Stimulated activated naive B cell treated with anti-CD40 and anti-IgM and Interleukin-4, amounts not matched to agents 10 μg/mL and 1 μg/mL and 100 μg/mL, for 72 hours (primary cell): ENCODE measurements around the gene REPS1.
A peak's percentile ranks its signal among the peaks of the same experiment; 100 is the strongest.
"Not testable (repeated sequence)": the region's sequence is repeated elsewhere in the genome, so short reads cannot be mapped to it uniquely, and the experiment has no call there.

Experiments
- ATAC-seq, 2 donors: fragments of 150-1000 bp; cut with Tn5 transposase; replicated peaks; 2 replicates each; pipeline ENCODE4 v1.10.0; 2021; ENCODE audit warnings: moderate library complexity in 1 of 2
- DNase-seq: peaks from one replicate; pipeline ENCODE4 v3.0.0; 2021
- H3K27ac Mint-ChIP-seq: one replicate; pipeline ENCODE4 v1.8.0; 2022; ENCODE audit warnings: mild to moderate bottlenecking, mixed read lengths
- H3K27me3 Mint-ChIP-seq, 2 donors: one replicate each; pipeline ENCODE4 v1.8.0; 2022; ENCODE audit warnings: mixed read lengths in 2 of 2
- H3K36me3 Mint-ChIP-seq, 2 donors: one replicate each; pipeline ENCODE4 v1.8.0; 2022; ENCODE audit warnings: mixed read lengths in 2 of 2, mild to moderate bottlenecking in 1 of 2
- H3K4me1 Mint-ChIP-seq, 2 donors: one replicate each; pipeline ENCODE4 v1.8.0; 2022; ENCODE audit warnings: mixed read lengths in 2 of 2, mild to moderate bottlenecking in 1 of 2
- H3K4me3 Mint-ChIP-seq, 2 donors: one replicate each; pipeline ENCODE4 v1.8.0; 2022; ENCODE audit warnings: mild to moderate bottlenecking in 2 of 2, mixed read lengths in 2 of 2, moderate library complexity in 1 of 2
- H3K9me3 Mint-ChIP-seq, 2 donors: one replicate each; pipeline ENCODE4 v1.8.0; 2022; ENCODE audit warnings: mixed read lengths in 2 of 2, mild to moderate bottlenecking in 1 of 2

REPS1 gene

DNA sequence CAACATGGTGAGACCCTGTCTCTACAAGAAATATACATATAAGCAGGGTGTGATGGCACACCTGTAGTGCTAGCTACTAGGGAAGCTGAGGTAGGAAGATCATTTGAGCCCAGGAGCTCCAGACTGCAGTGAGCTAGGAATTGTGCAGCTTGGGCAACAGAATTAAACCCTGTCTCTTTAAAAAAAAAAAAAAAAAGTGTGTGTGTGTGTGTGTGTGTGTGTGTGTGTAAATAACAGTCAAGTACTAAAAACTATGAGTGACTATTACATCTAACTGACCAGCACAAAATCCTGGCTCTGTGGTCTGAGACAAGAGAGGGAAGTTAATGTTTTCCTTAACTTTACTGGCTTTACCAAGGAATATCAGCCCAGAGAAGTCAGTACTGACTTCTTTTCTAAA, 32.8 kb downstream of the REPS1 start:
- Mint-ChIP-seq H3K36me3 (peaks cover 12 to 23% of the 10 kb centered on the region in 2 donors), H3K9me3 (peaks cover 3 to 4% of the 10 kb centered on the region in 2 donors), H3K27ac (peak overlapping the region; percentile 42), H3K27me3 (no peaks in the 10 kb centered on the region), H3K4me1 (peaks cover 38 to 58% of the 10 kb centered on the region in 2 donors), H3K4me3 (no peak overlapping the region)
- ATAC-seq (no peak), DNase-seq (no peak)

- DNase-seq, result no peak
Measured at GRCh38 chr6:138953451-138953850, 34.6 kb downstream of the REPS1 start.

DNA sequence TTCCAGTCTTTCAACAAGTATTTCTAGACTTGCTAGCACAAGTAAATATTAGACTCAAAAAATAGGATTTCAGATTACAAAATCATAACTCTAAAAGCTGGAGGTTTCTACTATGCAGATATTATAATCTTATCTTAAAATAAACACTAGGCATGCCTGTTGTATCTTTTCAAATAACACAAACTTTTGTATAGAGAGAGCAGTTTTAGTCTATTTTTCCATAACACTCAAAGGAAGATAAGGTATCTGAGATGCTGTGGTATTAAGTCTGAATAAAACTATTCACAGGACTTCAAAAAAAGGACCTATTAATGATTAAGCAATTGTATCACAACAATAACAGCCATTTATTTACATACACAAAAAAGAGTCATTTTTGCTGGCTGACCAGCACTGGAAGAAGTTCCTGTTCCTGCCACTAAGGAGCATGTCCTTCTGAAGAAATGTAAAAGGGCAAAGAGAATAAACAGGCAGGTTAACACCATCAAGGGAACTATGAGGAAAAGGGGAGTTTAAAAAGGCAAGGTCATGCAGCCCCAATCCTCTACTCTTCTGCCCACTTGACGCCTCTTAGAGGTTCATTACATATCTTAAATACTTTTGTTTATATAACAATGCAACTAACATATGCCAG, 39.4 kb downstream of the REPS1 start:
- H3K4me1 Mint-ChIP-seq, result peaks cover 21 to 41% of the 10 kb centered on the region in 2 donors
- H3K27ac Mint-ChIP-seq, result no peak overlapping the region
- ATAC-seq (no peak), DNase-seq (no peak)
- H3K27me3 Mint-ChIP-seq, result no peaks in the 10 kb centered on the region
- no peaks in the 10 kb centered on the region for H3K9me3 Mint-ChIP-seq
- no peak overlapping the region for H3K4me3 Mint-ChIP-seq
- H3K36me3 Mint-ChIP-seq, result peaks cover 14 to 36% of the 10 kb centered on the region in 2 donors

More at GRCh38 chr6:138953451-138953850, 34.6 kb downstream of the REPS1 start:
- H3K4me3 Mint-ChIP-seq, result no peak overlapping the region
- ATAC-seq, result peak; percentile 31 to 55
- peaks cover 12 to 26% of the 10 kb centered on the region in 2 donors for H3K36me3 Mint-ChIP-seq
- H3K27ac Mint-ChIP-seq, result no peak overlapping the region
- H3K4me1 Mint-ChIP-seq, result peaks cover 37 to 54% of the 10 kb centered on the region in 2 donors
- H3K27me3 Mint-ChIP-seq, result no peaks in the 10 kb centered on the region
- peaks cover 3 to 4% of the 10 kb centered on the region in 2 donors for H3K9me3 Mint-ChIP-seq

GRCh38 chr6:138948004-138948403, 40.0 kb downstream of the REPS1 start:
- H3K4me1 Mint-ChIP-seq, result peaks cover 16 to 34% of the 10 kb centered on the region in 2 donors
- no peaks in the 10 kb centered on the region for H3K27me3 Mint-ChIP-seq
- peaks cover 11 to 33% of the 10 kb centered on the region in 2 donors for H3K36me3 Mint-ChIP-seq
- H3K4me3 Mint-ChIP-seq, result no peak overlapping the region
- ATAC-seq (no peak), DNase-seq (no peak)
- H3K9me3 Mint-ChIP-seq, result no peaks in the 10 kb centered on the region
- no peak overlapping the region for H3K27ac Mint-ChIP-seq

- H3K9me3 Mint-ChIP-seq, result no peaks in the 10 kb centered on the region
- H3K36me3 Mint-ChIP-seq, result peaks cover 19 to 49% of the 10 kb centered on the region in 2 donors
- H3K27ac Mint-ChIP-seq, result no peak overlapping the region
- peaks cover 11 to 32% of the 10 kb centered on the region in 2 donors for H3K4me1 Mint-ChIP-seq
- ATAC-seq (no peak), DNase-seq (no peak)
- no peaks in the 10 kb centered on the region for H3K27me3 Mint-ChIP-seq
- no peak overlapping the region for H3K4me3 Mint-ChIP-seq
Measured at GRCh38 chr6:138945354-138945753, 42.7 kb downstream of the REPS1 start.

DNA sequence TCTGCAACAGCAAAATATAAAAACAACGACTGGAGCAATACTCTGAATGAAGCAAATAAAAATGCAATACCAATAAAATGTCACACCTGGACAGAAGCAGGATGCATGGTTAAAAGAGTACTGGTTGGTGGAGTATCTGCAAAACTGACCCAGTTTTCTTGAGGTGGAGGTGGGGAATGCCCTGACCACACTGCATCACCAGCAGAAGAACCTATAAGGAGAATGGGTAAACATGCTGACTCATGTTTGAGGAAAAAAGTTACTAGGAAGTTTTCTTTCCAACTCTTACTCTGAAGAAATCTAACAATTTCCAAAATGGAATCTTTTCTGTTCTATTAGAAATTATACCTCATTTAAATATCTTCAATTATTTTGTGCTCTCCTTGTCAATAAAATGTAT, 43.6 kb downstream of the REPS1 start:
- Mint-ChIP-seq H3K4me3 (no peak overlapping the region), H3K9me3 (no peaks in the 10 kb centered on the region), H3K36me3 (peaks cover 20 to 49% of the 10 kb centered on the region in 2 donors), H3K27me3 (no peaks in the 10 kb centered on the region), H3K4me1 (peaks cover 10 to 30% of the 10 kb centered on the region in 2 donors), H3K27ac (no peak overlapping the region)
- DNase-seq (no peak), ATAC-seq (peak; percentile 50 to 73)

- H3K27me3 Mint-ChIP-seq, result no peaks in the 10 kb centered on the region
- no peak for ATAC-seq
- H3K36me3 Mint-ChIP-seq, result peaks cover 22 to 46% of the 10 kb centered on the region in 2 donors
- DNase-seq, result no peak
- no peak overlapping the region for H3K27ac Mint-ChIP-seq
- no peak overlapping the region for H3K4me3 Mint-ChIP-seq
- H3K4me1 Mint-ChIP-seq, result peaks cover 6 to 21% of the 10 kb centered on the region in 2 donors
- no peaks in the 10 kb centered on the region for H3K9me3 Mint-ChIP-seq
Measured at GRCh38 chr6:138943089-138943625, 44.9 kb downstream of the REPS1 start.

DNA sequence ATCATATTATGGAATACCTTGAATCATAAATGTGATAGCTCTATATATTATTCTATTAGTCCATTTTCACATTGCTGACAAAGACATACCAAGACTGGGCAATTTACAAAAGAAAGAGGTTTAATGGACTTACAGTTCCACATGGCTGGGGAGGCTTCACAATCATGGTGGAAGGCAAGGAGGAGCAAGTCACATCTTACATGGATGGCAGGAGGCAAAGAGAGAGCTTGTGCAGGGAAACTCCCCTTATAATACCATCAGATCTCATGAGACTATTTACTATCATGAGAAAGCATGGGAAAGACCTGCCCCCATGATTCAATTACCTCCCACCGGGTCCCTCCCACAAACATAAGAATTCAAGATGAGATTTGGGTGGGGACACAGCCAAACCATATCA, 51.2 kb downstream of the REPS1 start:
- H3K27ac Mint-ChIP-seq, H3K4me1 Mint-ChIP-seq, ATAC-seq, H3K27me3 Mint-ChIP-seq, H3K4me3 Mint-ChIP-seq, H3K9me3 Mint-ChIP-seq, DNase-seq: not testable (repeated sequence)
- H3K36me3 Mint-ChIP-seq, result peaks cover 33 to 50% of the 10 kb centered on the region in 2 donors

DNA sequence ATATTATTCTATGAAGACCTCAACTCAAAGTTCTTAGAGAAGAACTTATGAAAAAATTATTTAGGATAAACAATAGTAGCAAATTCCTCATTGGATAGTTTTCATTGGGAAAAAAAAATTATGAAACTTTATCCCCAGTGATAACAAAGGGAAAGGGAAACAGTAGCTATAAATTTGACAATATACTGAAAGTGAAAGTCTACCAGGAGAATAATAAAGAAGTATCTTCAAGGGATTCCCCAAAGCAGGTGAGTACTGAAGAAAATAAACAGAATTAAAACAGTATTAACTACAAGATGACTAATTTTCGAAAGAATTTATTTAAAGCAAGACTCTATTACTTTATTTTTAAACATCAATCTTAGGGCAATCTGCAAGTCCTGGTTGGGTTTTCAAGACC, 56.4 kb downstream of the REPS1 start:
- ATAC-seq, result peak in 1 of 2 donors; percentile 36
- Mint-ChIP-seq H3K4me3 (no peak overlapping the region), H3K4me1 (peaks cover 3 to 10% of the 10 kb centered on the region in 2 donors), H3K9me3 (peaks cover under 1 to 2% of the 10 kb centered on the region in 2 donors), H3K36me3 (peaks cover 19 to 36% of the 10 kb centered on the region in 2 donors), H3K27me3 (no peaks in the 10 kb centered on the region), H3K27ac (no peak overlapping the region)
- no peak for DNase-seq

GRCh38 chr6:138926579-138926978, 61.5 kb downstream of the REPS1 start:
- H3K9me3 Mint-ChIP-seq, result no peaks in the 10 kb centered on the region
- no peaks in the 10 kb centered on the region for H3K4me1 Mint-ChIP-seq
- H3K4me3 Mint-ChIP-seq, result no peak overlapping the region
- H3K27me3 Mint-ChIP-seq, result no peaks in the 10 kb centered on the region
- H3K36me3 Mint-ChIP-seq, result peaks cover 17 to 32% of the 10 kb centered on the region in 2 donors
- DNase-seq (no peak), ATAC-seq (no peak)
- no peak overlapping the region for H3K27ac Mint-ChIP-seq

DNA sequence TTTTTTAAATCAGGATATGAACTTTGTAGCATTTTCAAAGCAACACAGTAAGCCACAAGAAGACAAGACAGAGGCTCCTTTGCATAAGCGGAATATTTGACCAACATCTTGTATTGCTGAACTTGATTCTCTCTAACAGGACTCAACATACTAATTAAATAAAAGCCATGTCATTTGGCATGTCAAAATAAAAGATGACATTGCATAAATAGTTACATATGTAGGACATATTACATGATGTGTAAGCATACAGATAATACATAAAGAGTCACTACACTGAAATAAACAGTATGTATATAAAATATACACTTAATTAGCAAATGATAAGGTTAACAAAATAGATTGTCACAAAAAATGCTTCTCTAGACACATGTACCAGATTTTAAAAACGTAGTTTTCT, 62.2 kb downstream of the REPS1 start:
- Mint-ChIP-seq H3K36me3 (peaks cover 12 to 26% of the 10 kb centered on the region in 2 donors), H3K27ac (no peak overlapping the region), H3K9me3 (no peaks in the 10 kb centered on the region), H3K4me1 (no peaks in the 10 kb centered on the region), H3K27me3 (no peaks in the 10 kb centered on the region), H3K4me3 (no peak overlapping the region)
- ATAC-seq (no peak), DNase-seq (no peak)

GRCh38 chr6:138923561-138923960, 64.5 kb downstream of the REPS1 start:
- Mint-ChIP-seq H3K4me3 (no peak overlapping the region), H3K4me1 (no peaks in the 10 kb centered on the region), H3K27me3 (no peaks in the 10 kb centered on the region), H3K9me3 (no peaks in the 10 kb centered on the region), H3K36me3 (peaks cover 22 to 31% of the 10 kb centered on the region in 2 donors), H3K27ac (no peak overlapping the region)
- ATAC-seq (no peak), DNase-seq (no peak)

GRCh38 chr6:138920906-138921305, 67.1 kb downstream of the REPS1 start:
- DNase-seq (no peak), ATAC-seq (no peak)
- H3K27me3 Mint-ChIP-seq, result no peaks in the 10 kb centered on the region
- H3K27ac Mint-ChIP-seq, result no peak overlapping the region
- no peaks in the 10 kb centered on the region for H3K4me1 Mint-ChIP-seq
- H3K9me3 Mint-ChIP-seq, result no peaks in the 10 kb centered on the region
- H3K36me3 Mint-ChIP-seq, result peaks cover 20 to 25% of the 10 kb centered on the region in 2 donors
- no peak overlapping the region for H3K4me3 Mint-ChIP-seq

DNA sequence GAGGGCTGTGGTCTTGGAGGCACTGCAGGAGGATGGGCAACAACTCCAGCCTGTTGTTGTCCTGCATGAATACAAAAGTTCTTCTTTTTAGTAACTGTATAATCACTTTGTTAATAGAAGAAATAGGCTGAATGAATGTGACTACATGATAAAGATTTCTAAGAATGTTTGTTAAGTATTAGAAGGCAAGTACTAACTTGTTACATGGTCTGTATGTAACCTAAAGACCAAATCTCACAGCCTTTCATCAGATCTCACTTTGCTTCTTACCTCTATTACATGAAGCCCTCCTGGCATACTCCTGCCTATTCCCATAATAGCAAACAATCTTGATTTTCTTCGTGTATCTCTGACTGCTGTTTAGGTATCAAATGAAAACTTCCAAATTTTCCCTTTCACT, 73.4 kb downstream of the REPS1 start:
- no peak for ATAC-seq
- no peaks in the 10 kb centered on the region for H3K27me3 Mint-ChIP-seq
- no peak overlapping the region for H3K27ac Mint-ChIP-seq
- peaks cover 6 to 14% of the 10 kb centered on the region in 2 donors for H3K4me1 Mint-ChIP-seq
- no peaks in the 10 kb centered on the region for H3K9me3 Mint-ChIP-seq
- H3K36me3 Mint-ChIP-seq, result peaks cover 53% of the 10 kb centered on the region in 2 donors
- no peak overlapping the region for H3K4me3 Mint-ChIP-seq
- DNase-seq, result no peak

GRCh38 chr6:138912308-138912707, 75.7 kb downstream of the REPS1 start:
- ATAC-seq (peak; percentile 20 to 27), DNase-seq (no peak)
- no peaks in the 10 kb centered on the region for H3K9me3 Mint-ChIP-seq
- H3K27ac Mint-ChIP-seq, result peak overlapping the region; percentile 22
- peaks cover 50 to 54% of the 10 kb centered on the region in 2 donors for H3K36me3 Mint-ChIP-seq
- H3K27me3 Mint-ChIP-seq, result no peaks in the 10 kb centered on the region
- H3K4me1 Mint-ChIP-seq, result peaks cover 6 to 17% of the 10 kb centered on the region in 2 donors
- no peak overlapping the region for H3K4me3 Mint-ChIP-seq
